AG10803 (cell line): ENCODE measurements around the gene BORCS6.

Source experiments
- DNase-seq: peaks from one replicate; pipeline ENCODE4 v3.0.0; 2010; ENCODE audit warnings: low read depth
- H3K4me3 ChIP-seq: 2 replicates; pipeline ENCODE4 v1.5.1; 2011; ENCODE audit warnings: mild to moderate bottlenecking, low read length, control low read depth
- CTCF ChIP-seq: conservative IDR thresholded peaks from 2 replicates; pipeline ENCODE4 v1.5.1; 2011; ENCODE audit warnings: mild to moderate bottlenecking, low read length, control low read depth, inconsistent platforms

BORCS6 gene

GRCh38 chr17:8151641-8152111, 38.3 kb downstream of the BORCS6 start:
- peak overlapping the region; percentile 98 for H3K4me3 ChIP-seq
- no peak for TF ChIP-seq CTCF
- DNase-seq, result peak; percentile 79

GRCh38 chr17:8151120-8151640, 38.8 kb downstream of the BORCS6 start:
- no peak for TF ChIP-seq CTCF
- peak; percentile 90 for DNase-seq
- H3K4me3 ChIP-seq, result peak overlapping the region; percentile 98

GRCh38 chr17:8150194-8151119, 39.5 kb downstream of the BORCS6 start:
- DNase-seq, result no peak
- TF ChIP-seq CTCF, result no peak
- H3K4me3 ChIP-seq, result peak overlapping the region; percentile 98

GRCh38 chr17:8149419-8150193, 40.4 kb downstream of the BORCS6 start:
- no peak overlapping the region for H3K4me3 ChIP-seq
- DNase-seq, result no peak
- TF ChIP-seq CTCF, result no peak

- DNase-seq, result no peak
- no peak for TF ChIP-seq CTCF
- H3K4me3 ChIP-seq, result no peak overlapping the region
These were observed 41.4 kb downstream of the BORCS6 start for GRCh38 chr17:8148560-8148959.

GRCh38 chr17:8147805-8148404, 42.1 kb downstream of the BORCS6 start:
- no peak overlapping the region for H3K4me3 ChIP-seq
- DNase-seq, result no peak
- TF ChIP-seq CTCF, result no peak
